NCI-H146 (cell line): Measurements from ENCODE around the gene SERTAD3.
"Not testable (repeated sequence)": the region's sequence is repeated elsewhere in the genome, so short reads cannot be mapped to it uniquely, and the experiment has no call there.

Experiments used
- DNase-seq: peaks from one replicate; lab custom pipeline; 2025; lab: John Stamatoyannopoulos, UW

Gene SERTAD3

DNA sequence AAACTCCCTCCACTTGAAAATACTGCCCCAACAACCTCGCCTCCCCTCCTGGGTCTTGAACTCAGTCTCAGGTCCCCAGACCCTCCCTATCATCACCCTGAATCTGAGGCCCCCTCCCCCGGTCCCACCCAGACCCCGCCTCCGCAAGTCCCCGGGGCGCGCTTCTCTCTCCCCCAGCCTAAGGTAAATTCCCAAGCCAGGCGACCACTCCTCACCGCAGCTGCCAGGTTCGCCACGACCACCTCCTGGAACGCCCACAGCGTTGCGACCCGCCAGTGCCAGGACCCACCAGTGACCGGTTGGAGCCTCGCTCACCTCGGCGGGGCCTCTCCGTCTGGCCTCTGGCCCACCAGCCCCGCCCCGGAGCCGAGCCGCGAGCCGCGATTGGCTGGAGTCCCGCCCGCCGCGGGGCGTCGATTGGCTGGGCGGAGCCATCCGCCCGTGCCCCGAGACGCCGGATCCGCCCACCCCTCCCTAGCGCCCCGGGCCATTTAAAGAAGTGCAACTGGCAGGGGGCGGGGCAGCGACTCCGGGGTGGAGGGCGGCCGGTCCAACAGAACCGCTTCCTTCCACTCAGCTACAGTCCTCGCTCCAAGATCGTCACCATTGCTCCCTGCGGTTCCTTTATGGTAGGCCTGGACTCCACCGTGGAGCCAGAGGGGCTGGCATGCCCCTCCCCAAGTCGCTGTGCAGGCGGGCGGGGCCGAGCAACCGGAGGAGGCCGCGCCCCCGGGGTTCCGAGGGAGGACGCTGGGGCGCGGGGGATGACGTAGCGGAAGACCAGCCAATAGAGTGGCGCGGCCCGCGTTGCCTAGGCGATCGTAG is at the start of gene SERTAD3:
TSS of gene SERTAD3 (minus strand) at position 336 of the 825 bp plus-strand sequence. CDS start 2,255 bp downstream, outside the sequence.
- peak; percentile 94 for DNase-seq

DNA sequence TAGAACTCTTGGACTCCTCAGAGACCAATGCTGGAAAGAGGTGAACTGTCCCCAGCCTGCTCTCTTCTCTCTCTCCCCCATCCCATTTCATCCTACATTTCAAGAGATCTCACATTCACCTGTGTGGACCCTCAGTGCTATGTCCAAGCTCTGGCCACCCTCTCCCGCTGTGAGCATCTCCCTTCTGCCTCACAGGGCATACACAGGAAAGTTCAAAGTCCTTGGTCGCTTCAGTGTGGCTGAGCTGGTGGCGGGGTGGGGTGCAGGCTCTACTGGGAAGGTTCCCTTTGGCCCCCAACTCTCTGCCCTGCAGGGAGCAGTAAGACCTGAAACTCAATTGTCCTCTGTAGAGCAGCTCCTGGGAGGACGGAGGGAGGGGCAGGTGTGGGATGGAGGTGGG is 49.6 kb upstream of the SERTAD3 start:
- DNase-seq: no peak

GRCh38 chr19:40492274-40492673 is 48.1 kb upstream of the SERTAD3 start:
- DNase-seq: no peak

DNA sequence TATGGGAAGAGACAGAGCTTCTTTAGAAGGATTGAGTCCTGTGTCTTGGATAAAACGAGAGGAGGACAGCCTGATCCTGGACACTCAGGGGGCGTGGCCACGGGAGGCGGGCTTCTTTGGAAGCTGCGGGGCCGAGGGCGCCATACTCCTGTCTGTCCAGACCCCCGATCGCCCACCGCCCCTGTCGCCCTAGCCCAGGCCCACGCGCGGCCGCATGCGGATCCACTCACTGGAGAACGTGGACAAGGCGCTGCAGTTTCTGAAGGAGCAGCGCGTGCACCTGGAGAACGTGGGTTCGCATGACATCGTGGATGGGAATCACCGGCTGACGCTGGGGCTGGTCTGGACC is 45.7 kb upstream of the SERTAD3 start:
- DNase-seq: no peak

DNA sequence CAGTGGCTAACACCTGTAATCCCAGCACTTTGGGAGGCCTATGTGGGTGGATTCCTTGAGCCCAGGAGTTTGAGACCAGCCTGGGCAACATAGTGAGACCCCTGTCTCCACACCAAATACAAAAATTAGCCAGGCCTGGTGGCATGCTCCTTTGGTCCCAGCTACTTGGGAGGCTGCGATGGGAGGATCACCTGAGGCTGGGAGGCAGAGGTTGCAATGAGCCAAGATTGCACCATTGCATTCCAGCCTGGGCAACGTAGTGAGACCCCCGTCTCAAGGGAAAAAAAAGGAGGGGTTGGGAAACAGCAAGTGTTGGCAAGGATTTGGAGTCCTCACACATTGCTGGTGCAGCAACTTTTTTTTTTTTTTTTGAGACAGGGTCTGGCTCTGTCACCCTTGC is 41.9 kb upstream of the SERTAD3 start:
- no peak for DNase-seq

GRCh38 chr19:40475878-40476644 is 31.9 kb upstream of the SERTAD3 start:
- DNase-seq: not testable (repeated sequence)

- no peak for DNase-seq
These were observed 30.6 kb upstream of the SERTAD3 start for GRCh38 chr19:40474737-40475136.

DNA sequence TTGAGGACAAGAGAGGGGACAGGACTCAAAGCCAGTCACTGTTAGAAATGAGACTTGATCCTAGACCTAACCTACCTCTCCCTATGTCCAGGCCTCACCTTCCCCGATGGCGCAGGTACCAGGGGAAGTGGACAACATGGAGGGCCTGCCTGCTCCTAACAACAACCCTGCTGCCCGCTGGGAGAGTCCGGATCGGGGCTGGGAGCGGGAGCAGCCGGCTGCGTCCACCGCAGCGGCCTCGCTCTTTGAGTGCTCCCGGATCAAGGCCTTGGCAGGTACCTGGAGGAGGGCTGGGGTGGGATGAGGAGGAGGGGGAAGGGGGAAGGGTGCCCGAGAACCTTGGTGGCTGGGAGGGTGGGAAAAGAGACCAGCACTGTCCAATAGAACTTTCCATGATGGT is 28.4 kb upstream of the SERTAD3 start:
- no peak for DNase-seq

DNA sequence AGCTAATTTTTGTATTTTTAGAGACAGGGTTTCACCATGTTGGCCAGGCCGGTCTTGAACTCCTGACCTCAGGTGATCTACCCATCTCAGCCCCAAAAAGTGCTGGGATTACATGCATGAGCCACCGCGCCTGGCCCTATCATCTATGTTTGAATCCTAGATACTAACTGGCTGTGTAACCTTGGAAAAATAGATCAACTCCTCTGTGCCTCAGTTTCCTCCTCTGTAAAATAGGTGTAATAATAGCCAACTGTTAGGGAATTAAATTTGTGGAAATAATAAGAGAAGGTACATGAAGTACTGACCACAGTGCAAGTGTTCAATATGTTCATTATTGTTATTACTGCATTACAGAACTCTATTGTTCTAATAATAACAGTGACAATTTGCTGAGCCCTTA is 27.0 kb upstream of the SERTAD3 start:
- DNase-seq: no peak

- no peak for DNase-seq
These were observed 24.9 kb upstream of the SERTAD3 start for GRCh38 chr19:40469011-40469410.

DNA sequence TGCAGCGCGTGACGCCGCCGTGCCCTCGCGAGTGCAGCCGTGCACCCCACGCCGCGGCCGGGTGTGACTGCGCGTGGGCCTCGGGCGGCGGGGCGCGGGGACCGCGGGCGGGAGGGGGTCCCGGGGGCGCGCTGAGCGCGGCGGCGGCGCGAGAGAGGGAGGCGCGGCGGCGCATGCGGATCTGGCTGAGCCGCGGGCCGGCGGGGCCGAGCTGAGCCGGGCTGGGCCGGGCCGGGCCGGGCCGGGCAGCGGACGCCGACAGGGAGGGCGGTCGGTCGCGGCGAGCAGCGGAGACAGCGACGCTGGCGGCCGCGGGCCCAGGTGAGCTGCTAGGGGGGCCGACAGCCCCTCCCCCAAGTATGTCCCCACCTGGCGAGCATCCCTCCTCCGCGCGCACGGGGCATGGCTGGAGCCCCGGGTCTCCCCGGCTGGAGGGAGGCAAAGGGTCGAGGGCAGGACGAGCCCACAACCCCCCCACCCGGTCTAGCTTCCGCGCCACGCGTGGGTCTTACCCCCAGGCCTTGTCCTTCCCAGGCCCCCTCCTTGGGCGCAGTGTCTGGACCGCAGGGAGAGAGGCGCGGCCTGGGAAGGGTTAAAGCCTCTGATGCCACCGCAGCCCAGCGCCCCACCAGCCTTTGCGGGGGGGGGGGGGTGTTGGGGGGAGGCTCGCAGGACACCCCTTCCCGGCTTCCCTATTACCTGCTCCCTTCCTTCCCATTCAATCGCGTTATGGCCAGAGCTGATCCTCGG is 23.0 kb upstream of the SERTAD3 start, which contains the start of gene SPTBN4:
TSS of gene SPTBN4 (plus strand) at position 17 of the 750 bp plus-strand sequence. CDS start 5,621 bp downstream, outside the sequence.
- no peak for DNase-seq

- DNase-seq: no peak
These were observed 22.3 kb upstream of the SERTAD3 start for GRCh38 chr19:40466219-40466984.

GRCh38 chr19:40465557-40466218 is 21.6 kb upstream of the SERTAD3 start, which contains the start of gene BLVRB:
Gene BLVRB, minus strand, starts transcription at chr19:40465745. Its CDS starts 57 bp downstream, at chr19:40465688.
- DNase-seq: peak; percentile 91

- no peak for DNase-seq
These were observed 21.0 kb upstream of the SERTAD3 start for GRCh38 chr19:40465025-40465556.

DNA sequence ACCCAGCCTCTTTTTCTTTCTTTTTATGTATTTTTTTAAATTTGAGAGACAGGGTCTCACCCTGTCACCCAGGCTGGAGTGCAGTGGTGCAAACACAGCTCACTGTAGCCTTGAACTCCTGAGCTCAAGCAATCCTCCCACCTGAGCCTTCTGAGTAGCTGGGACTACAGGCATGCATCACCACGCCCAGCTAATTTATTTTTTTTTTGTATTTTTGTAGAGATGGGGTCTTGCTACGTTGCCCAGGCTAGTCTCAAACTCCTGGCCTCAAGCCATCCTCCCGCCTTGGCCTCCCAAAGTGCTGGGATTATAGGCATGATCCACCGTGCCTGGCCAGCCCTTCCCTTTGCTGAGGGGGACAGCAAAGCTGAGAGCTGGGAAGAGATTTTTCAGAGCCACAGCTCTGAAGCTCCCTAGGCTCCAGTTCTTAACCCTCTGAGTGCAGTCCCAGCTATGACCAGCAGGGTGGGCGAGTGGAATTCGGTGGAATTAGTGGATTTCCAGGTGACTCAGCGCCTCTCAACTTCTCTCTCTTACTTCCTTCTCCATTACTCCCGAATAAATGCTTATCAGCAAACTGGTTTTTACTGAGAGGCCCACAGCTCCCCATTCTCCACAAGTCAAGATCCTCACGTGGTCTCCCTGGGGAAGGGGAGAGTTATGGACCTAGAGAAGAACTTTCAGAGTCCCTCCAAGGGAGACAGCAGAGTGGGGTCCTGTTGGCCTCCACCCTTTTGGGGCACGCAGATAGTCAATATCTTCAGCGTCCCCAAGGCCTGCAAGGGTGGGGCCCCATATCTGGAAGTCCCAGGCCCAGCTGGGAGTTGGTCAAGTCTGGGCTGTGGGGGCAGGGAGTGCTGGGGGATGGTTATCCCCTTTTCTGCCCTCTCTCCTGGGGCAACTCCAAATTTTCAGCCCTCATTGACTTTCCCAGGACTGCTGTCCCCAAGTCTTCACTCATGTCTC is 20.2 kb upstream of the SERTAD3 start:
- peak; percentile 58 for DNase-seq

DNA sequence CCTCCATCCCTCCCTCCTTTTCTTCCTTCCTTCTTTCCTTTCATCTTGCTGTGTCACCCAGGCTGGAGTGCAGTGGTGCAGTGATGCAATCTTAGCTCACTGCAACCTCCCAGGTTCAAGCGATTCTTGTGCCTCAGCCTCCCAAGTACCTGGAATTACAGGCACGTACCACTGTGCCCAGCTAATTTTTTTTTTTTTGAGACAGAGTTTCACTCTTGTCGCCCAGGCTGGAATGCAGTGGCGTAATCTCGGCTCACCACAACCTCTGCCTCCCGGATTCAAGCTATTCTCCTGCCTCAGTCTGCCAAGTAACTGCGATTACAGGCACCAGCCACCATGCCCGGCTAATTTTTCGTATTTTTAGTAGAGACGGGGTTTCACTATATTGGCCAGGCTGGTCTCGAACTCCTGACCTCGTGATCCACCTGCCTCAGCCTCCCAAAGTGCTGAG is 19.5 kb upstream of the SERTAD3 start:
- not testable (repeated sequence) for DNase-seq

DNA sequence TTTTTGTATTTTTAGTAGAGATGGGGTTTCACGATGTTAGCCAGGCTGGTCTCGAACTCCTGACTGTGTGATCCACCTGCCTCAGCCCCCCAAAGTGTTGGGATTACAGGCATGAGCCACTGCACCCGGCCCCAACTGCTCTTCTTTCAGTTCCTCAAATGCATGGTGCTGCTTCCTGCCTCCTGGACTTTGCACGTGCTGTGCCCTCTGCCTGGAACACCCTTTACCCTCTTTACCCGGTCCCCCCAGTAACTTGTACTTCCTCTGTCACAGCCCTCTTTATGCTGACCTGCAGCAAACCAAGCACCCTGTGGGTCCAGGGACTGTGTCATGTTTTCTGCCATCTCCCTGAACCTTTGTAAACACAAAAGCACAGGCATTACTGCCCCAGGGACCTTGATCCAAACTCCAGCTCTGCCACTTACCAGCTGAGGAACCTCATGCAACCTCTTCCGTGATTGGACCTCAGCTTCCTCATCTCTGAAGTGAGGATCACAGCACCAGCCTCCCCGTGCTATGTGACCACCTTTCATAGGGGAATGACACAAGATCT is 17.6 kb upstream of the SERTAD3 start:
- no peak for DNase-seq

GRCh38 chr19:40460185-40460584 is 16.1 kb upstream of the SERTAD3 start:
- no peak for DNase-seq

DNA sequence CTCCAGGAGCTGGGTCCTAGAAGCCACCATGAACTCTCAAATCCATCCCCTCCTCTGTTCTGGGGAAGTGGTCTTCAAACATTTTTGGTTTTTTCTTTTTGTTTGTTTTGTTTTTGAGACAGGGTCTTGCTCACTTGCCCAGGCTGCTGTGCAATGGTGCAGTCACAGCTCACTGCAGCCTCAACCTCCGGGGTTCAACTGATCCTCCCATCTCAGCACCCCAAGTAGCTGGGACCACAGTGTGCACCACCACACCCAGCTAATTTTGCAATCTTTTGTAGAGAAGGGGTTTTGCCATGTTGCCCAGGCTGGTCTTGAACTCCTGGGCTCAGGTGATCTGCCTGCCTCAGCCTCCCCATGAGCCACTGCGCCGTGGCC is 14.5 kb upstream of the SERTAD3 start:
- DNase-seq: no peak
